ENCODE measurements around the gene PEA15. TPM values are rescaled to one million over a fixed set of nuclear protein-coding genes. Genes with fewer than 3 reads are reported as not detected.

Gene PEA15
- total RNA-seq, 1 experiment from 2014 or later, result 114 TPM

GRCh38 chr1:160256396-160257046 lies 51.3 kb downstream of the PEA15 start:
- DNase-seq (ENCODE audit: low read depth), result peak; percentile 23
- in situ Hi-C loops (cut with HindIII; ENCODE audit: low pct_unique_long_range_greater_than_20kb, low sequenced_read_pairs), result no loop called here

GRCh38 chr1:160257411-160258015 lies 52.3 kb downstream of the PEA15 start:
- in situ Hi-C loops (cut with HindIII; ENCODE audit: low pct_unique_long_range_greater_than_20kb, low sequenced_read_pairs), result no loop called here
- DNase-seq (ENCODE audit: low read depth), result no peak

- no peak for DNase-seq (ENCODE audit: low read depth)
- in situ Hi-C loops (cut with HindIII; ENCODE audit: low pct_unique_long_range_greater_than_20kb, low sequenced_read_pairs), result no loop called here
These were observed 53.1 kb downstream of the PEA15 start for GRCh38 chr1:160258177-160258798.

GRCh38 chr1:160260406-160261382 lies 55.5 kb downstream of the PEA15 start:
- peak; percentile 74 for DNase-seq (ENCODE audit: low read depth)

GRCh38 chr1:160261556-160261892 lies 56.3 kb downstream of the PEA15 start:
- peak; percentile 77 for DNase-seq (ENCODE audit: low read depth)
- in situ Hi-C loops (cut with HindIII; ENCODE audit: low pct_unique_long_range_greater_than_20kb, low sequenced_read_pairs), result no loop called here

More at GRCh38 chr1:160260406-160261382, 55.5 kb downstream of the PEA15 start:
- in situ Hi-C loops (cut with HindIII; ENCODE audit: low pct_unique_long_range_greater_than_20kb, low sequenced_read_pairs), result no loop called here

GRCh38 chr1:160261893-160262794 lies 57.0 kb downstream of the PEA15 start, which contains the start of gene DCAF8:
Gene DCAF8 (minus strand): TSS chr1:160262549. CDS start chr1:160244008, 18,541 bp downstream.
- in situ Hi-C loops (cut with HindIII; ENCODE audit: low pct_unique_long_range_greater_than_20kb, low sequenced_read_pairs), result no loop called here
- DNase-seq (ENCODE audit: low read depth), result peak; percentile 94

GRCh38 chr1:160264795-160265307 lies 59.7 kb downstream of the PEA15 start:
- DNase-seq (ENCODE audit: low read depth), result no peak
- in situ Hi-C loops (cut with HindIII; ENCODE audit: low pct_unique_long_range_greater_than_20kb, low sequenced_read_pairs), result no loop called here

Other genes starting within 250 kb of the PEA15 start
- 1.8 and 1.9 TPM in 2 replicates for gene PIGM, start 173.4 kb upstream of the PEA15 start, total RNA-seq (2014; rRNA removed; shearing (Covaris generic); ENCODE audit: low replicate concordance)
- gene KCNJ10, start 135.2 kb upstream of the PEA15 start, total RNA-seq (2014; rRNA removed; shearing (Covaris generic); ENCODE audit: low replicate concordance), result not detected in 2 replicates
- not detected in 2 replicates for gene KCNJ9, start 123.8 kb upstream of the PEA15 start, total RNA-seq (2014; rRNA removed; shearing (Covaris generic); ENCODE audit: low replicate concordance)
- 52.6 and 56.2 TPM in 2 replicates for gene IGSF8, start 106.8 kb upstream of the PEA15 start, total RNA-seq (2014; rRNA removed; shearing (Covaris generic); ENCODE audit: low replicate concordance)
- gene ATP1A2, start 89.6 kb upstream of the PEA15 start, total RNA-seq (2014; rRNA removed; shearing (Covaris generic); ENCODE audit: low replicate concordance), result not detected in 2 replicates
- not detected in 2 replicates for gene ATP1A4, start 53.8 kb upstream of the PEA15 start, total RNA-seq (2014; rRNA removed; shearing (Covaris generic); ENCODE audit: low replicate concordance)
- not detected in 2 replicates for gene CASQ1, start 14.8 kb upstream of the PEA15 start, total RNA-seq (2014; rRNA removed; shearing (Covaris generic); ENCODE audit: low replicate concordance)
- 14.9 and 21.2 TPM in 2 replicates for gene DCAF8, start 57.2 kb downstream of the PEA15 start, total RNA-seq (2014; rRNA removed; shearing (Covaris generic); ENCODE audit: low replicate concordance)
- gene PEX19, start 79.7 kb downstream of the PEA15 start, total RNA-seq (2014; rRNA removed; shearing (Covaris generic); ENCODE audit: low replicate concordance), result 42.1 and 44.9 TPM in 2 replicates
- 80.5 and 84.9 TPM in 2 replicates for gene COPA, start 137.9 kb downstream of the PEA15 start, total RNA-seq (2014; rRNA removed; shearing (Covaris generic); ENCODE audit: low replicate concordance)
- gene NCSTN, start 138.0 kb downstream of the PEA15 start, total RNA-seq (2014; rRNA removed; shearing (Covaris generic); ENCODE audit: low replicate concordance), result 47.8 and 48.8 TPM in 2 replicates
- gene NHLH1, start 161.7 kb downstream of the PEA15 start, total RNA-seq (2014; rRNA removed; shearing (Covaris generic); ENCODE audit: low replicate concordance), result not detected in 2 replicates
- not detected in 2 replicates for gene VANGL2, start 195.2 kb downstream of the PEA15 start, total RNA-seq (2014; rRNA removed; shearing (Covaris generic); ENCODE audit: low replicate concordance)

Data from Caki2 (cell line).